GM12878 (cell line): ENCODE results near the gene DMAP1.

Experiments used
- CEBPB ChIP-seq, 2 experiments: fragments of 150-350 bp in 1 of 2; IDR thresholded peaks; 2 replicates each; pipeline ENCODE4 v1.6.1; 2012 to 2014; ENCODE audit warnings: low read depth in 2 of 2, low read length in 2 of 2, borderline replicate concordance in 1 of 2, inconsistent platforms in 1 of 2
- CTCF ChIP-seq, 3 experiments: IDR thresholded peaks in 2 of 3; conservative IDR thresholded peaks in 1 of 3; 2 replicates each; pipeline ENCODE4 v1.5.1; 2011; ENCODE audit warnings: low read depth in 3 of 3, low read length in 3 of 3, mild to moderate bottlenecking in 3 of 3, control low read depth in 2 of 3, moderate library complexity in 2 of 3, inconsistent platforms in 1 of 3, mixed read lengths in 1 of 3; ENCODE audit not compliant: control insufficient read depth in 2 of 3, insufficient read depth in 1 of 3; ENCODE audit errors: extremely low read depth in 1 of 3
- E2F4 ChIP-seq: IDR thresholded peaks from 2 replicates; pipeline ENCODE4 v1.6.1; 2012; ENCODE audit warnings: low read depth, low read length, improper control_type of control experiment
- GABPA ChIP-seq: IDR thresholded peaks from 2 replicates; pipeline ENCODE4 v1.6.1; 2014; ENCODE audit warnings: antibody characterized with exemption, low read depth, mild to moderate bottlenecking, inconsistent platforms
- HDAC2 ChIP-seq: fragments of 200-600 bp; sonication (generic); IDR thresholded peaks from 2 replicates; pipeline ENCODE4 v1.6.1; 2017
- POLR2A ChIP-seq: IDR thresholded peaks from 2 replicates; pipeline ENCODE4 v1.6.1; 2011; ENCODE audit warnings: low read depth, mild to moderate bottlenecking, low read length
- RAD51 ChIP-seq: fragments of 450-650 bp; IDR thresholded peaks from 2 replicates; pipeline ENCODE4 v1.6.1; 2016; ENCODE audit warnings: moderate library complexity, mild to moderate bottlenecking, inconsistent platforms
- RBBP5 ChIP-seq: fragments of 200-600 bp; sonication (generic); conservative IDR thresholded peaks from 2 replicates; pipeline ENCODE4 v1.6.1; 2016
- SP1 ChIP-seq: IDR thresholded peaks from one replicate; pipeline ENCODE4 v1.6.1; 2011; ENCODE audit warnings: low read depth, low read length
- ZNF384 ChIP-seq: IDR thresholded peaks from 2 replicates; pipeline ENCODE4 v1.6.1; 2012; ENCODE audit warnings: low read depth, mild to moderate bottlenecking, low read length, improper control_type of control experiment, borderline replicate concordance

- no peak for TF ChIP-seq CTCF (IDR thresholded peaks at IDR 0.05 in 2 of 3, conservative IDR thresholded peaks at IDR 0.05 in 1 of 3; ENCODE audit: control insufficient read depth in 2 of 3, extremely low read depth in 1 of 3, insufficient read depth in 1 of 3, low read depth in 3 of 3, low read length in 3 of 3)
- no peak for TF ChIP-seq RAD51
- TF ChIP-seq POLR2A, result no peak
- no peak for TF ChIP-seq CEBPB (IDR thresholded peaks at IDR 0.05; ENCODE audit: borderline replicate concordance in 1 of 2, low read depth in 2 of 2, low read length in 2 of 2)
- TF ChIP-seq RBBP5, result no peak
- no peak for TF ChIP-seq ZNF384
- TF ChIP-seq GABPA, result no peak
- TF ChIP-seq HDAC2, result no peak
- TF ChIP-seq SP1, result no peak
- TF ChIP-seq E2F4, result no peak
These were observed 36.3 kb downstream of the DMAP1 start for GRCh38 chr1:44249543-44249942.
